HG02938 (cell line): ENCODE results near the gene SYT3.
"Not testable (repeated sequence)": the region's sequence is repeated elsewhere in the genome, so short reads cannot be mapped to it uniquely, and the experiment has no call there.

Experiments used
- ATAC-seq: cut with Tn5 transposase; IDR thresholded peaks from one replicate; pipeline ENCODE4 v1.9.1; 2021; ENCODE audit warnings: mild to moderate bottlenecking, moderate library complexity; ENCODE audit not compliant: unreplicated experiment

The SYT3 gene

GRCh38 chr19:50636317-50637085 is 3.2 kb downstream of the SYT3 start:
- no peak for ATAC-seq

GRCh38 chr19:50633973-50634372 is 5.7 kb downstream of the SYT3 start:
- no peak for ATAC-seq

GRCh38 chr19:50633359-50633758 is 6.3 kb downstream of the SYT3 start:
- ATAC-seq: no peak

GRCh38 chr19:50632151-50632835 is 7.4 kb downstream of the SYT3 start:
- no peak for ATAC-seq

GRCh38 chr19:50629801-50630200 is 9.9 kb downstream of the SYT3 start:
- ATAC-seq: no peak

- no peak for ATAC-seq
These were observed 10.5 kb downstream of the SYT3 start for GRCh38 chr19:50629194-50629593.

DNA sequence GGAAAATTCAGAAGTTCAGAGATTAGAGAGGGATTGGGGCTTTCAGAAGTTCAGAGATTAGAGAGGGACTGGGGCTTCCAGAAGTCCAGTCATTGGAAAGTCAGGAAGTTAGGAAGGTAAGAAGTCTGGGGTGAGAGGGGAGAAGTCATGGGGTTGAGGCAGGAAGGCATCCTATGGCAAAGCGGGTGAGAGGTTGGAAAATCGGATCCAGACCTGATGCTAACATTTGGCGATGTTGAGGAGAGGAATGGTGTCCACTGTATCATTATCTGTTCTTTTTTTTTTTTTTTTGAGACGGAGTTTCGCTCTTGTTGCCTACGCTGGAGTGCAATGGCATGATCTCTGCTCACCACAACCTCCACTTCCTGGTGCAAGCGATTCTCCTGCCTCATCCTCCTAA is 11.1 kb downstream of the SYT3 start:
- no peak for ATAC-seq

DNA sequence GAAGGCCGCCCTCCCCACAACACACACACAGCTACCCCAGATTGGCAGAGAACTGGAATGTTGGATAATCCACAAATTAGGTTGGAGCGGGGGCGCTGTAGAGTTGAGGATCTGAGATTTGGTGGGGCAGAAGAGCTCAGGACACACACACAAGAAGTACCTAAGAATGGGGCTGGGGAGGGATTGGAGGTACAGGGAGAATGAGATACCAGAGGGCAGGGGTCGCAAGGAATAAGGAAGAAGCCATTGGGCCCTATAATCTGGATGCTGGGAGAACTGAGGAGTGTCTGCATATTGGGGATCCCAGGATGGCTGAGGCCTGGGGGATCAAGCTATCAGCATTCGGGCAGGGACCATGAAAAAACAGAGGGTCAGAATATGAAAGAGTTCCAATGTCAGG is 11.5 kb downstream of the SYT3 start:
- ATAC-seq: no peak

GRCh38 chr19:50626795-50627194 is 12.9 kb downstream of the SYT3 start:
- ATAC-seq: no peak

DNA sequence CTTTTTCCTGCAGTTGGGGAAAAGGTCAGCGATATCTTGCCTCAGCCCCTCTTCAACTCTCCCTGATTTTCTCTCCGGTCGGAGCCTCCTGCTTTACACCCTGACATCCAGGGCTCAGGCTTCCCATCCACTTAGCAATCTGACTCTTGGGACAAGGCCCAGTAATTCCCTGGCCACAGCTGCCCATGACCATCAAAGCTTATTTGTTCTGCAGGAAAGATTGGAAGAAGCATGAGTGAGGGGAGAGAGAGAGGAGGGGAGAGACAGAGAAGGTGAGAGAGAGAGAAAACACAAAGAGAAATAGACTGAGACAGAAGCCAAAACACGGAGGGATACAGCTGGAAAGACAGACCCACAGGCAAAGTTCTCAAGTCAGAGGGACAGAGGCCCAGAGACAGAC is 13.7 kb downstream of the SYT3 start:
- ATAC-seq: no peak

DNA sequence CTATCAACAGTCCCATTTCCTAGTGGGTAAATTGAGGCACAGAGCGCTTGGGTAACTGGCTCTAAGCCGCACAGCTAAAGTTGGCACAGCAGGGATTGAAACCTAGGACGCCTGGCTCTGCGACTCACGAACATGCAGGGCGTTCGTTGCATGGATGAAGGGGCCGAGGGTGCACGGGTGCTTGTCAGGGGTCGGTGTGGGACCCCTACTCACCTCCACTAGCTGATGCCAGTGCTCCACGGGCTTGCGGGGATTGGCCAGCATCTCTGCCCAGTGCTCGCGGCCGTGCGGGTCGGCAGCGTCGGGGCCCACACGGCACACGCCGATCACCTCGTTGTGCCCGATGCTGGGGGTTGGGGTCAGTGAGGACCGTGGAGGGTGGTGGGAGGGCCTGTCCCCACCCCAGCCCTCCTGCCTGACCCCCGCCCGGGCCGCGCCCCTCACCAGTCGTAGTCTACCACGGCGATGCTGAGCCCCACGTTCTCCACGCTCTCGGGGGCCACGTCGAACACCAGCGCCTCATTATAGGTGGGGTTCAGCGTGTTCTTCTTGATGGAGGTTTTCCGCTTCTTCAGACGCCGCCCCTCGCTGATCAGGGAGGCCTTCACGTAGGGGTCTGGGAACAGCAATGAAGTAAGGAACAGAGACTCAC is 14.6 kb downstream of the SYT3 start:
- no peak for ATAC-seq

DNA sequence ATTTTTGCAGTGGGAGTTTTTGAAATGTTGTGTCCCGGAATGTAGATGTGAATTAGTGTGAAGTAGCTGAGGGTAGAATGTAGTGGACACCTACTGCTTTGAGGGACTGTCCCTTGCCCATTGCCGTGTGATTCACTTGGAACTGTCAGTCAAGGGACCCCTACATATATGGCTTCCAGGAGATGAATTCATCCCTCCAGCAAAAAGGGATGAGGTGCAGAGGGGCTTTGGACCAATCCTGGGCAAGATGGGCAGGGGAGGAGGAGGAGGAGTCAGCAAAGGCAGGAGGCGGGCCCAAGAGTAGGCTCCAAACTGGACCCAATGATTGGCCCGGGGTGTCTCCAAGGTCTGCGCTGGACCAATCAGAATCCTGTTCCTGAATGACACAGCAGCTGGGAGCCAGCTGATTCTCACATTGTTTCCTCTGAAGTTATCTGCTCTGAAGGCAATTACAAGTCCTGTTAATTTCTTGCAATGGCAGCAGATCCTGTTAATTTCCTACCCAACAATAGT is 19.2 kb downstream of the SYT3 start:
- ATAC-seq: not testable (repeated sequence)

DNA sequence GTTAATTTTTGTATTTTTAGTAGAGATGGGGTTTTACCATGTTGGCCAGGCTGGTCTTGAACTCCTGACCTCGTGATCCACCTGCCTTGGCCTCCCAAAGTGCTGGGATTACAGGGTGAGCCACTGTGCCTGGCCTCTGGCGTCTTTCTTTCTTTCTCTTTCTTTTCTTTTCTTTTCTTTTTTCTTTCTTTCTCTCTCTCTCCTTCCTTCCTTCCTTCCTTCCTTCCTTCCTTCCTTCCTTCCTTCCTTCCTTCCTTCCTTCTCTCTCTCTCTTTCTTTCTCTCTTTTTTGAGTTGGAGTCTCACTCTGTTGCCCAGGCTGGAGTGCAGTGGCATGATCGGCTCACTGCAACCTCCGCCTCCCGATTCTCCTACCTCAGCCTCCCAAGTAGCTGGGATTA is 20.5 kb downstream of the SYT3 start:
- ATAC-seq: not testable (repeated sequence)

DNA sequence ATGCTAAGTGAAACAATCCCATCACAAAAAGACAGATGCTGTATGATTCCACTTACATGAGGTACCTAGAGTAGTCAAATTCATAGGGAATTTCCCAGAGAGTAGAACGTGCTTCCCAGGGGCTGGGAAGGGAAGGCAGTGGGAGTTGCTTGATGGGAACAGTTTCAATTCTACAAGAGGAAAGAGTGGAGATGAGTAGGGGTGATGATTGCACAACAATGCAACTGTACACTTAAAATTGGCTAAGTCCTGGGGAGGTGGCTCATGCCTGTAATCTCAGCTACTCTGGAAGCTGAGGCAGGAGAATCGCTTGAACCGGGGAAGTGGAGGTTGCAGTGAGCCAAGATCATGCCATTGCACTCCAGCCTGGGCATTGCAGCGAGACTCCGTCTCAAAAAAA is 21.3 kb downstream of the SYT3 start:
- not testable (repeated sequence) for ATAC-seq

- ATAC-seq: not testable (repeated sequence)
These were observed 26.9 kb downstream of the SYT3 start for GRCh38 chr19:50612504-50613404.

- no peak for ATAC-seq
These were observed 31.6 kb downstream of the SYT3 start for GRCh38 chr19:50607874-50608785.

- no peak for ATAC-seq
These were observed 32.3 kb downstream of the SYT3 start for GRCh38 chr19:50607388-50607787.

- not testable (repeated sequence) for ATAC-seq
These were observed 33.4 kb downstream of the SYT3 start for GRCh38 chr19:50606059-50606836.
